Measurements from ENCODE around the gene KCNJ13.

KCNJ13 gene

DNA sequence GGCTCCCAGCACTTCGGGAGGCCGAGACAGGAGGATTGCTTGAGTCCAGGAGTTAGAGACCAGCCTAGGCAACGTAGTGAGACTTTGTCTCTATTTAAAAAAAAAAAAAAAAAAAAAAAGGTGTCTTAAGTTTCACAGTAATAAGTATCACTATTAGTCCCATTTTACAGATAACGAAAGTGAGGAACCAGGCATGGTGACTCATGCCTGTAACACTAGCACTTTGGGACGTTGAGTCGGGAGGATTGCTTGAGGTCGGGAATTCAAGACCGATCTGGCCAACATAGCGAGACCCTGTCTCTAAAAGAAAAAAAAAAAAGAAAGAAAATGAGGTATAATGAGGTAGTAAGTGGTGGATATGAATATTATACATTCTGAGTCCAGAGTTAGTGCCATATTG, 2.5 kb downstream of the KCNJ13 start:
- DNase-seq (ENCODE audit: low read depth): no peak
- no peak overlapping the region for H3K4me3 ChIP-seq (ENCODE audit: control insufficient read depth, low read depth, low read length)
- TF ChIP-seq, protein P1, sequence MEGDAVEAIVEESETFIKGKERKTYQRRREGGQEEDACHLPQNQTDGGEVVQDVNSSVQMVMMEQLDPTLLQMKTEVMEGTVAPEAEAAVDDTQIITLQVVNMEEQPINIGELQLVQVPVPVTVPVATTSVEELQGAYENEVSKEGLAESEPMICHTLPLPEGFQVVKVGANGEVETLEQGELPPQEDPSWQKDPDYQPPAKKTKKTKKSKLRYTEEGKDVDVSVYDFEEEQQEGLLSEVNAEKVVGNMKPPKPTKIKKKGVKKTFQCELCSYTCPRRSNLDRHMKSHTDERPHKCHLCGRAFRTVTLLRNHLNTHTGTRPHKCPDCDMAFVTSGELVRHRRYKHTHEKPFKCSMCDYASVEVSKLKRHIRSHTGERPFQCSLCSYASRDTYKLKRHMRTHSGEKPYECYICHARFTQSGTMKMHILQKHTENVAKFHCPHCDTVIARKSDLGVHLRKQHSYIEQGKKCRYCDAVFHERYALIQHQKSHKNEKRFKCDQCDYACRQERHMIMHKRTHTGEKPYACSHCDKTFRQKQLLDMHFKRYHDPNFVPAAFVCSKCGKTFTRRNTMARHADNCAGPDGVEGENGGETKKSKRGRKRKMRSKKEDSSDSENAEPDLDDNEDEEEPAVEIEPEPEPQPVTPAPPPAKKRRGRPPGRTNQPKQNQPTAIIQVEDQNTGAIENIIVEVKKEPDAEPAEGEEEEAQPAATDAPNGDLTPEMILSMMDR (conservative IDR thresholded peaks at IDR 0.05; ENCODE audit: control insufficient read depth, insufficient read depth, low read depth, low read length): no peak

DNA sequence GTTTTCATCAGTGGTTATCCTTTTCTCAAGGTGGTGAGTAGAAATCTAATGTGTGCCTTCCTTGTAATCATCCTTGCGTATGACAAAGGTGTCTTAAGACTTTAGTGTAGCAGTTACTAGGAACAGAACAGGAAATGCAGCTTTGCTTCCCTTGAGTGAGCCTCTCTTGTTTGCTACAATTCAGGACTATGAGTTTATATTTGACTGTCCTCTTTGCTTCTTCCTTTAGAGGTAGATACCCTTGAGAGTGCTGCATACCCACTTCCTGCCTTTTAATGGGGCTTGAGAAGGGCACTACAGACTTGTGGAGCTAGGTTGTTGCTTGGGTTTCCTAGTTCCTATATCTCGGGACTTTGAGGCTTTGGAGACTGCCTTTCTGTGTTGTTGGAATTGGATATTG, 3.8 kb downstream of the KCNJ13 start:
- TF ChIP-seq, protein P1 (conservative IDR thresholded peaks at IDR 0.05; ENCODE audit: control insufficient read depth, insufficient read depth, low read depth, low read length): no peak
- no peak for DNase-seq (ENCODE audit: low read depth)
- H3K4me3 ChIP-seq (ENCODE audit: control insufficient read depth, low read depth, low read length): no peak overlapping the region

DNA sequence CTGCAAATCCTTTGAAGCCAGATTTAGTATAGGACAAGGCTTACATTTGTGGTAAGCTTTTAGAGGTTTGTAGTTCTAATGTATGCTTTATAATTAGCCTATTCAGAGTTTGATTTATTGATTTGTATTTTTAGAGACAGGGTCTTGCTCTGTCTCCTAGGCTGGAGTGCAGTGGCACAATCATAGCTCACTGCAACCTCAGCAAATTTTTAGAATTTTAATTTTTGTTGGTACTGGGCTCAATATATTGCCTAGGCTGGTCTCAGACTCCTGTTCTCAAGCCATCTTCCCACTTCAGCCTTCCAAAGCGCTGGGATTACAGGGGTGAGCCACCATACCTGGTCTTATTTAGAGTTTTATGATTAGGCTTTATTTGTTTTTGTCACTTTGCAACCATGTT, 4.5 kb downstream of the KCNJ13 start:
- H3K4me3 ChIP-seq (ENCODE audit: control insufficient read depth, low read depth, low read length): no peak overlapping the region
- DNase-seq (ENCODE audit: low read depth): no peak
- TF ChIP-seq, protein P1 (conservative IDR thresholded peaks at IDR 0.05; ENCODE audit: control insufficient read depth, insufficient read depth, low read depth, low read length): no peak

DNA sequence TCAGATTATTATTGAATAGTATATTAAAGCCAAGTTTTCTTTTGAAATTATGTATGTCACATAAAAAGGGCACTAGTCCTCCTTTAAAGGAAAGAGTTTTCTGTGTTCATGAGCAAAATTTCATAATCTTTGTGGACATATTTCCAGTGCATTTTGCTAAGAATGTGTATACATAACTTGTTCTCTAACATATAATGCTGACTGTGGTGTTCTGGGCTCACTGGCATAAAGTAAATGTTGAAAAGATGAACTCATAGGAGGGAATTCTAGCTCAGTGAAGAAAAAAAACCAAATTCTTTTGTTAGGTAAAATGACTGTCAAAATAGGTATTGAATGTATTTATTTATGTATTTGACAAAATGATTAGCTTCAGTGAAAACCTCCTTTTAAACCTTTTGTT, 6.2 kb downstream of the KCNJ13 start:
- no peak for DNase-seq (ENCODE audit: low read depth)
- TF ChIP-seq, protein P1 (conservative IDR thresholded peaks at IDR 0.05; ENCODE audit: control insufficient read depth, insufficient read depth, low read depth, low read length): no peak

DNA sequence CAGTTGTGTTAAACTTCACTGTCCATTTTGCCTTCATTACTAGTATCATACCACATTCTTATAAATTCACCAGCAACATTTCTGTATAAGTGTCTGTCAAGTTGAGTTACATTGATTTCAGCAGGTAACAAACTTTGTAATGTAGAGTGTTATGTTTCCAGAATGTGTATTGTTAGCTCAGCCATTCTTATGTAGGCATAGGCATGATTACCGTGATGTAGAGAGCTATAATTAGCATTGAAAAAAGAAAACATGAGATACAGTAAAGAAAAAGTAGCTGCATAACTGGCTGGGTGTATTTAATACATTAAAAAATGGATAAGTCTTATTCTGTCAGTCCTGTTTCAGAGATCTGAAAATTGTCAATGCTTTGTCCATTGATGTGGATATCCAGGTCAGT, 8.5 kb downstream of the KCNJ13 start:
- no peak overlapping the region for H3K4me3 ChIP-seq (ENCODE audit: control insufficient read depth, low read depth, low read length)
- TF ChIP-seq, protein P1 (conservative IDR thresholded peaks at IDR 0.05; ENCODE audit: control insufficient read depth, insufficient read depth, low read depth, low read length): no peak
- no peak for DNase-seq (ENCODE audit: low read depth)

More for the DNA sequence above, 6.2 kb downstream of the KCNJ13 start:
- no peak overlapping the region for H3K4me3 ChIP-seq (ENCODE audit: control insufficient read depth, low read depth, low read length)

DNA sequence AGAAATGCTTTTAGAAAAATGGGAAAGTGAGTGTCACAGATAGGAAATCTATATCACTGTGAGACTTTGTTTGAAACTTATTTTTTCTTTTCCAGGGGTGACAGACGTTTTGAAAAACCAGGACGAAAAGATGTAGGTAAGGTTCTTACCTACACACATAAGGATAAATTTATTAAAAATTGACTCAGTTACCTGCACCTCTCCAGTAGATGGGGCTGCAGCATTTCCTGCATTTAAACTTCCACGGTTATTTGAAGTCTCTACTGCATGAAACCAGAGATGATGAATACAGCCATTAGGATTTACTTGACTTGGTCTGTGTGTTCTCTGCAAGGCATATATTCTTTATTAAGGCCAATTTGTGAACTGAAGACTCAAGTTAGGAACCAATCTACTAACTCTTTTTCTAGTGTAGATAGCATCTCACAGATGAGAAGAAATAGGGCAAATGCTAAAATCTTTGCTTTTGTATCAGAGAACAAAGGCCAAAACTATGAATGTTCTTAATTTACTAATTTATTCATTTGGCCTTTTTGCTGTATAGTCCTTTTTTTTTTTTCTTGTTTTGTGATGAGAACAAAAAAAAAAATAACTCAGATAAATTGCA, 15.0 kb downstream of the KCNJ13 start:
- no peak overlapping the region for H3K4me3 ChIP-seq (ENCODE audit: control insufficient read depth, low read depth, low read length)
- DNase-seq (ENCODE audit: low read depth): peak; percentile 37
- TF ChIP-seq, protein P1 (conservative IDR thresholded peaks at IDR 0.05; ENCODE audit: control insufficient read depth, insufficient read depth, low read depth, low read length): peak; percentile 51

DNA sequence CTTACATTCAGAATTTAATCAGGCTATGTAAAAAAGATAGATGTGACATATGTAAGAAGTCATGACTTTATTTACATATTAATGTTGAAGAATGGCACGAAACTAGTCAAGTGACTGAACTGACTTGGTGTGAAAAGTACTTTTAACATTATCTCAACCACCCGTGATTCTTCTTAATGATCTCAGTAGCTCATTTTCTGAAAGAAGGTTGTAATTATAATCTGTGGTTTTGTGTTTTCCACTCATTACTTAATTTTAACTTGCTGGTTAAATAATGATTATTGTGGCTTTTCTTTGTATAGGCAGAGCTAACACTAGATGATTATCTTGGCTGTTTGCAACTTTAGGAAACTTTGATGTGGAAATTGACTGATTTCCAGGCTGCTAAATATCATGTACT, 18.5 kb downstream of the KCNJ13 start:
- H3K4me3 ChIP-seq (ENCODE audit: control insufficient read depth, low read depth, low read length): no peak overlapping the region
- TF ChIP-seq, protein P1 (conservative IDR thresholded peaks at IDR 0.05; ENCODE audit: control insufficient read depth, insufficient read depth, low read depth, low read length): no peak

More for the DNA sequence above, 18.5 kb downstream of the KCNJ13 start:
- DNase-seq (ENCODE audit: low read depth): no peak
